ENCODE data around the gene TRPC4AP. TPM values are rescaled to one million over a fixed set of nuclear protein-coding genes. Genes with fewer than 3 reads are reported as not detected.

The TRPC4AP gene
- total RNA-seq, 2 experiments from 2014 or later, result 31.9 to 38.8 TPM

DNA sequence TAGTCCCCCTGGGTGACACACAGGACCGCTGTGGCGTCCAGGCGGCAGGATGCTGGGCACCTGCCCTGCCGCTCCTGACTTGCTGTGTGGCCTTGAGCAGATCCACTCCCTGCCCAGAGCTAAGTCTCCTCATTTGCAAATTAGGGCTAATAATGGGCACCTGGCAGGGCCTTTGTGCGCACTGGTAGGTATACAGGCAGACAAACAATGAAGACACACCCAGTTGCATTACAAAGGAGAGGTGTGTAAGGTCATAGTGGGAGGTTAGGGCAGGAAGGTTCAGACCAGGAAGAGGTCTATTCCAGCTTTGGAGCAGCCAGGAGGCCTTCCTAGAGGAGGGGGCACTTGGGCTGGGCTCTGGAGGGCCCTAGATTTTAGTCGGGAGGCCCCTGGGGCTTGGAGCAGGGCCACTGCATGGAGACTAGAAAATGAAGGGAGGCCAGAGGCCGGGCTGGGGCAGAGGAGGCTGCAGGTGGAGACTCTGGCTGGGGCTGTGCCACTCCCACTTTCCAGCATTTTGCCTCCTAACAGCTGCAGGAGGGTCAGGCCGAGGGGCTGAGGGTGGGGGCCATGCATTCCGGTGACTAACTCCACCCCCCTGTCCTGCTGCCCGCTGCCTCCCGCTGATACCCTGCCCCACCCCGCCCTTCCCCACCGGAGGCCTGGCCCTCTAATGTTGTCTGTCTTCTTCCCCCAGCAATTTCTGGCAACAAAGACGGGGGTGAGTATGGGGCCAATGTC lies 108.4 kb downstream of the TRPC4AP start:
- POLR2A ChIA-PET, result no interaction called here

DNA sequence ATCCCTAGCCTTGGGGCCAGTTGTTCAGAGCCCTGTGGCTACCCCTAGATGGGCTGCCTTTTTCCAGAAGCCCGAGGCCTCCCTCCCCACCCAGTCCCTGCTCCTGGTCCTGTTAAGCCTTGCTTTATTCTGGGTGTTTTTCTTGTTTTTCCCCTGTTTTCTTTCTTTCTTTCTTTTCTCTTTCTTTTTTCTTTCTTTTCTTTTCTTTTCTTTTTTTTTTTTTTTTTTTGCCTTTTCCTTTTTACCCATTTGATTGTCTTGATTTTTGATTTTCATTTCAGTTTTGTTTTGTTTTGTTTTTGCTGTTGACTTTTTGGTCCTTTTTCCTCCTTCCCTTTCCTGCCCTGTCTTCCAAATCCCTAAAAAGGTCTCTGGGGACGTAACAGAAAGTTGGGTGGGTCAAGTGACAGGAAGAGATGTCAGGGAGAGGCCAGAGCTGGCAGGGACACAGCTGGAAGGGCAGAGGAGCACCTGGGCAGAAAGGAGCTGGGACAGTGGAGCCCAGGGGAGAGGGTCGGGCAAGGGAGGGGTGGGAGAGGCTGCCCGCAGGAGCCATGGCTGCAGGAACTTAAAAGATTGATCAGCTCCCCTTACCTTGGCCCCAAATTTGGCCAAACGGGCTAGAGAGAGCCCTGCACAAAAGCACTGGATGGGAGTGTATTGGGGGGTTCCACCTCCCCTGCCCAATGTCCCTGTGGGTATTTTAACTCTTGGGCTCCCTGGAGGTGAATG lies 109.4 kb downstream of the TRPC4AP start:
- no peaks in the 10 kb centered on the region for H3K4me1 ChIP-seq (ENCODE audit: insufficient read depth, low read length, poor library complexity, severe bottlenecking)
- ChIA-PET CTCF (ENCODE audit: unreplicated experiment) (no interaction called here), POLR2A (no interaction called here)
- TF ChIP-seq, protein P1, sequence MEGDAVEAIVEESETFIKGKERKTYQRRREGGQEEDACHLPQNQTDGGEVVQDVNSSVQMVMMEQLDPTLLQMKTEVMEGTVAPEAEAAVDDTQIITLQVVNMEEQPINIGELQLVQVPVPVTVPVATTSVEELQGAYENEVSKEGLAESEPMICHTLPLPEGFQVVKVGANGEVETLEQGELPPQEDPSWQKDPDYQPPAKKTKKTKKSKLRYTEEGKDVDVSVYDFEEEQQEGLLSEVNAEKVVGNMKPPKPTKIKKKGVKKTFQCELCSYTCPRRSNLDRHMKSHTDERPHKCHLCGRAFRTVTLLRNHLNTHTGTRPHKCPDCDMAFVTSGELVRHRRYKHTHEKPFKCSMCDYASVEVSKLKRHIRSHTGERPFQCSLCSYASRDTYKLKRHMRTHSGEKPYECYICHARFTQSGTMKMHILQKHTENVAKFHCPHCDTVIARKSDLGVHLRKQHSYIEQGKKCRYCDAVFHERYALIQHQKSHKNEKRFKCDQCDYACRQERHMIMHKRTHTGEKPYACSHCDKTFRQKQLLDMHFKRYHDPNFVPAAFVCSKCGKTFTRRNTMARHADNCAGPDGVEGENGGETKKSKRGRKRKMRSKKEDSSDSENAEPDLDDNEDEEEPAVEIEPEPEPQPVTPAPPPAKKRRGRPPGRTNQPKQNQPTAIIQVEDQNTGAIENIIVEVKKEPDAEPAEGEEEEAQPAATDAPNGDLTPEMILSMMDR (conservative IDR thresholded peaks at IDR 0.05; ENCODE audit: low read length), result no peak
- TF ChIP-seq EZH2phosphoT487 (IDR thresholded peaks at IDR 0.05; ENCODE audit: borderline replicate concordance, low read depth, low read length), result no peak
- no peak overlapping the region for H2AFZ ChIP-seq (ENCODE audit: low read length)
- H3K9me3 ChIP-seq (ENCODE audit: low read length), result no peaks in the 10 kb centered on the region
- H3K27ac ChIP-seq (ENCODE audit: low read depth, low read length, poor library complexity, severe bottlenecking), result no peak overlapping the region
- DNase-seq (ENCODE audit: low spot score), result no peak
- BruUV-seq (replicated peaks), result no TSS peak
- H3K4me3 ChIP-seq (ENCODE audit: low read depth, low read length, poor library complexity, severe bottlenecking), result no peak overlapping the region
- H3K36me3 ChIP-seq (ENCODE audit: insufficient read depth, low read length), result no peaks in the 10 kb centered on the region
- no peaks in the 10 kb centered on the region for H3K79me2 ChIP-seq (ENCODE audit: insufficient read depth, low read depth, low read length)
- H3K9me2 ChIP-seq (ENCODE audit: insufficient read depth, low read length), result no peaks in the 10 kb centered on the region
- H3K4me2 ChIP-seq (ENCODE audit: low read length), result no peak overlapping the region
- H4K20me1 ChIP-seq (ENCODE audit: insufficient read depth, low read length), result no peaks in the 10 kb centered on the region
- intact Hi-C loops (cut with micrococcal nuclease; ENCODE audit: unreplicated experiment), result no loop called here

More for the DNA sequence above, 108.4 kb downstream of the TRPC4AP start:
- intact Hi-C loops (cut with micrococcal nuclease; ENCODE audit: unreplicated experiment), result no loop called here
- BruUV-seq (replicated peaks), result no TSS peak
- H3K79me2 ChIP-seq (ENCODE audit: insufficient read depth, low read depth, low read length), result no peaks in the 10 kb centered on the region
- no peak for DNase-seq (ENCODE audit: low spot score)
- H3K9me2 ChIP-seq (ENCODE audit: insufficient read depth, low read length), result no peaks in the 10 kb centered on the region
- H3K4me1 ChIP-seq (ENCODE audit: insufficient read depth, low read length, poor library complexity, severe bottlenecking), result no peaks in the 10 kb centered on the region
- H3K36me3 ChIP-seq (ENCODE audit: insufficient read depth, low read length), result no peaks in the 10 kb centered on the region
- no peaks in the 10 kb centered on the region for H3K9me3 ChIP-seq (ENCODE audit: low read length)
- H2AFZ ChIP-seq (ENCODE audit: low read length), result no peak overlapping the region
- CTCF ChIA-PET (ENCODE audit: unreplicated experiment), result no interaction called here
- no peak overlapping the region for H3K4me3 ChIP-seq (ENCODE audit: low read depth, low read length, poor library complexity, severe bottlenecking)
- H3K27ac ChIP-seq (ENCODE audit: low read depth, low read length, poor library complexity, severe bottlenecking), result no peak overlapping the region
- H3K4me2 ChIP-seq (ENCODE audit: low read length), result no peak overlapping the region
- no peak for TF ChIP-seq EZH2phosphoT487 (IDR thresholded peaks at IDR 0.05; ENCODE audit: borderline replicate concordance, low read depth, low read length)
- TF ChIP-seq, protein P1 (conservative IDR thresholded peaks at IDR 0.05; ENCODE audit: low read length), result no peak
- no peaks in the 10 kb centered on the region for H4K20me1 ChIP-seq (ENCODE audit: insufficient read depth, low read length)

Measured in OCI-LY7 (cell line).